Common myeloid progenitor, CD34-positive (primary cell): Measurements from ENCODE around the gene RPS10.

Source experiments
- CTCF ChIA-PET: fragments of 350-600 bp; sonication (Branson Sonifier 250); formaldehyde crosslinking; loops from one replicate; lab custom pipeline; 2021; ENCODE audit warnings: antibody characterized with exemption; lab: Charles Lee
- POLR2A ChIA-PET: fragments of 350-600 bp; sonication (Branson Sonifier 250); formaldehyde crosslinking; loops from one replicate; lab custom pipeline; 2021; ENCODE audit warnings: antibody characterized with exemption; lab: Charles Lee
- DNase-seq, 3 donors: peaks; one replicate each; pipeline versions ENCODE4 v3.0.0 to v3.0.0-alpha.2; 2013
- H3K27ac ChIP-seq, 2 experiments: 1 replicate in 1 of 2; 2 replicates in 1 of 2; pipeline ENCODE4 v1.7.0; 2013; ENCODE audit warnings: inconsistent platforms in 2 of 2, low read length in 2 of 2, mild to moderate bottlenecking in 2 of 2, low read depth in 1 of 2, moderate library complexity in 1 of 2; ENCODE audit not compliant: severe bottlenecking in 2 of 2, insufficient read depth in 1 of 2, poor library complexity in 1 of 2
- H3K27me3 ChIP-seq, 5 experiments: replicated peaks in 2 of 5; 1 replicate in 3 of 5; 2 replicates in 2 of 5; pipeline versions ENCODE4 v1.6.1 to v1.7.0; 2013; ENCODE audit warnings: low read length in 4 of 5, mild to moderate bottlenecking in 2 of 5, moderate library complexity in 2 of 5, inconsistent platforms in 1 of 5; ENCODE audit not compliant: insufficient read depth in 5 of 5, control insufficient read depth in 4 of 5
- H3K36me3 ChIP-seq, 4 experiments: 1 replicate in 2 of 4; 2 replicates in 2 of 4; pipeline versions ENCODE4 v1.6.1 to v1.7.0; 2013; ENCODE audit warnings: low read length in 3 of 4, control low read depth in 1 of 4, mild to moderate bottlenecking in 1 of 4; ENCODE audit not compliant: control insufficient read depth in 4 of 4, insufficient read depth in 4 of 4
- H3K4me1 ChIP-seq, 4 experiments: 1 replicate in 3 of 4; 2 replicates in 1 of 4; pipeline versions ENCODE4 v1.6.1 to v1.7.1; 2013; ENCODE audit warnings: low read length in 3 of 4, mild to moderate bottlenecking in 3 of 4, control low read depth in 1 of 4, inconsistent platforms in 1 of 4, moderate library complexity in 1 of 4; ENCODE audit not compliant: control insufficient read depth in 4 of 4, insufficient read depth in 4 of 4; ENCODE audit errors: control extremely low read depth in 1 of 4
- H3K4me3 ChIP-seq, 7 experiments: 1 replicate in 4 of 7; 2 replicates in 3 of 7; pipeline versions ENCODE4 v1.5.1 to v1.7.0; 2013; ENCODE audit warnings: mild to moderate bottlenecking in 7 of 7, low read length in 6 of 7, moderate library complexity in 6 of 7, inconsistent platforms in 2 of 7, low read depth in 2 of 7, control low read depth in 1 of 7; ENCODE audit not compliant: insufficient read depth in 4 of 7, control insufficient read depth in 1 of 7; ENCODE audit errors: extremely low read depth in 1 of 7
- H3K9me3 ChIP-seq, 5 experiments: 1 replicate in 4 of 5; 2 replicates in 1 of 5; pipeline versions ENCODE4 v1.6.1 to v1.7.1; 2013; ENCODE audit warnings: low read length in 4 of 5, mild to moderate bottlenecking in 2 of 5, inconsistent platforms in 1 of 5, low read depth in 1 of 5, moderate library complexity in 1 of 5; ENCODE audit not compliant: control insufficient read depth in 4 of 5, insufficient read depth in 2 of 5; ENCODE audit errors: control extremely low read depth in 1 of 5
- WGBS: methylation state at CpG from one replicate; pipeline ENCODE4 v1.1.5; 2013; ENCODE audit not compliant: insufficient coverage; 5-methylcytosine and 5-hydroxymethylcytosine counted together

The RPS10 gene

DNA sequence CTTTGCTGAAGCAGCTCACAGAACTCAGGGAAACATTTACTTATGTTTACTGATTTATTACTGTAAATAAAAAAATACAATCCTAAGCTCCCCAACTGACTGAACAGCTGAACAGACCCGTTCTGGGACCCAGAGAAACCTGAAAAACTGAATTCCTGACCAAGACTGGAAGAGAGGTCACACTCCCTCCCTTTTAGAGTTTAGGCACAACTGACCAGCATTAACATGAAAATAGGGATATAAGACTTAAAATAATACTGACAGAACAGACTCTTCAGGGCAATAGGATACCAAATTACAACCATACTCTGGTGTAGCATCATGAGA lies 11.7 kb upstream of the RPS10 start:
- no peaks in the 10 kb centered on the region for H3K4me1 ChIP-seq
- no peaks in the 10 kb centered on the region for H3K27me3 ChIP-seq
- no peaks in the 10 kb centered on the region for H3K36me3 ChIP-seq
- ChIA-PET CTCF (no interaction called here), POLR2A (no interaction called here)
- 83% methylated on average over 1 of the region's 1 CpG for WGBS
- no peak overlapping the region for H3K27ac ChIP-seq
- H3K9me3 ChIP-seq = peaks cover 0 to 2% (median 0%) of the 10 kb centered on the region in 5 experiments
- DNase-seq = no peak
- no peak overlapping the region for H3K4me3 ChIP-seq

DNA sequence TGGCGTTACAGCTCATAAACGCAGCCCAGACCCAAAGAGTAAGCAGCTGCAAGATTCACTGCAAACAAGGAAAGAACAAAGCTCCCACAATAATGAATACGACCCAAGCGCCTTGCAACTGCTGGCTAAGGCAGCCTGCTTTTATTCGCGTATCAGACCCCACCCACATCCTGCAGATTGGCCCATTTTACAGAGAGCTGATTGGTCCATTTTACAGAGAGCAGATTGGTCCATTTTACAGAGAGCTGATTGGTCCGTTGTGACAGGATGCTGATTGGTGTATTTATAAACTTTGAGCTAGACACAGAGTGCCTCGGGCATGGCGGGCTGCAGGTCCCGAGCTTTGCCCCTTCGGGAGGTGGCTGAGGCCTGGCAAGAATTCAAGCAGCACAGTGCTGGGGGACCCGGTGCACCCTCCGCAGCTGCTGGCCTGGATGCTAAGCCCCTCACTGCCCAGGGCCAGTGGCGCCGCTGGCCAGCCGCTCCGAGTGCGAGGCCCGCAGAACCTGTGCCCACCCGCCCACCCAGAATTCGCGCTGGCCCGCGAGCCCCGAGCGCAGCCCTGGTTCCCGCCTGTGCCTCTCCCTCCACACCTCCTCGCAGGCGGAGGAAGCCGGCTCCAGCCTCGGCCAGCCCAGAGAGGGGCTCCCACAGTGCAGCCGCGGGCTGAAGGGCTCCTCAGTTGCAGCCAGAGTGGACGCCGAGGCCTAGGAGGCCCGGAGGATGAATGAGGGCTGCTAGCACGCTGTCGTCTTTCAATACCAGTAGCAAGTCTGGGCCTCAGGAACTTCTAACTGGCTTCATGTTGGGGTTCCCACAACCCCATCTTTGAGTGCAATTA lies 11.2 kb upstream of the RPS10 start:
- no peak for DNase-seq
- Histone ChIP-seq H3K27ac (no peak overlapping the region), H3K27me3 (no peaks in the 10 kb centered on the region), H3K4me1 (no peaks in the 10 kb centered on the region), H3K36me3 (no peaks in the 10 kb centered on the region), H3K4me3 (no peak overlapping the region), H3K9me3 (peaks cover 0 to 2% (median 0%) of the 10 kb centered on the region in 5 experiments)
- ChIA-PET POLR2A (no interaction called here), CTCF (interaction anchor here (0.7 to 1.3 kb wide), 2 partner anchors 8 to 22 kb away, joined by 3 to 6 read pairs; no protein-coding TSS in a partner anchor)
- 98% methylated on average over 27 of the region's 38 CpGs for WGBS

DNA sequence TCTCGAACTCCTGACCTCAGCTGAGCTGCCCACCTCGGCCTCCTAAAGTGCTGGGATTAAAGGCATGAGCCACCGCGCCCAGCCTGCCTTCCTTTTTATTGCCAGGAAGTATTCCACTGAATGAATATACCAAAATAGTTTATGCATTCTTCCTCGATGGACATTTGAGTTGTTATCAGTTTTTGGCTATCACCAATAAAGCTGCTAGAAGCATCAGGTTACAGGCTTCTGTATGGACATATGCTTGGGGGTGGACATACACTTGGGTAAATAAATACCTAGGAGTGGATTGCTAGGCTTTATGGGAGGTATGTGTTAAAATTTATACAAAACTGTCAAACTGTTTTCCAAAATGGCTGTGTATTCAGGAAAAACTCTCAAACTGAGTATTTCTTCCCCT lies 10.0 kb upstream of the RPS10 start:
- ChIA-PET CTCF (interaction anchor here (1.3 kb wide), 1 partner anchor 21 kb away, joined by 6 read pairs; no protein-coding TSS in a partner anchor), POLR2A (no interaction called here)
- WGBS = 100% methylated on average over 2 of the region's 5 CpGs
- Histone ChIP-seq H3K9me3 (peaks cover 0 to 5% (median 0%) of the 10 kb centered on the region in 5 experiments), H3K4me1 (no peaks in the 10 kb centered on the region), H3K4me3 (no peak overlapping the region), H3K27ac (no peak overlapping the region), H3K36me3 (no peaks in the 10 kb centered on the region), H3K27me3 (no peaks in the 10 kb centered on the region)
- DNase-seq = no peak

DNA sequence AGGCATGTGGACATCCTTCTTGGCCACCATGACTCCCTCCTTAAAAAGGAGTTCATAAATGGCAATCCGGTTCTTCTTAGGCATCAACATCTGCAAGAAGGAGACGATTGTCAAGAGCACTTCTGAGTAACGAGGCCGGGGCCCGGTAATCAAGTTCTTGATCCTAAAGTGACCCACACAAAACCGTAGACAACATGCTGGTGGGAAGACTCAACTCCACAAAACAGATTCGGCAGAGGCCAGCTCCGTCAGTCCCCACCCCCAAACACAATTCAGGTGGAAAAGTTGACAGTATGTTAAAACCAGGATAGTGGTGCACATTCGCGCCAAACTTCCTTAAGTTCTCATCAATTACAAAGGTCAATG lies 754 bp downstream of the RPS10 start:
- peak overlapping the region; percentile 89 to 96 for H3K27ac ChIP-seq
- ChIA-PET CTCF (interaction anchor here (0.8 to 3.8 kb wide), 4 partner anchors 10 to 175 kb away, joined by 3 to 26 read pairs (median 4); no protein-coding TSS in a partner anchor), POLR2A (interaction anchor here (2.4 kb wide), 1 partner anchor 10 kb away, joined by 7 read pairs; no protein-coding TSS in a partner anchor)
- no peak for DNase-seq
- H3K27me3 ChIP-seq = no peaks in the 10 kb centered on the region
- H3K36me3 ChIP-seq = peaks cover 20 to 45% (median 39%) of the 10 kb centered on the region in 4 experiments
- H3K9me3 ChIP-seq = no peaks in the 10 kb centered on the region
- H3K4me1 ChIP-seq = peaks cover 0 to 21% (median 14%) of the 10 kb centered on the region in 4 experiments
- WGBS = 18% methylated on average over 9 of the region's 10 CpGs
- H3K4me3 ChIP-seq = peak overlapping the region; percentile 71 to 99 (median 88)

DNA sequence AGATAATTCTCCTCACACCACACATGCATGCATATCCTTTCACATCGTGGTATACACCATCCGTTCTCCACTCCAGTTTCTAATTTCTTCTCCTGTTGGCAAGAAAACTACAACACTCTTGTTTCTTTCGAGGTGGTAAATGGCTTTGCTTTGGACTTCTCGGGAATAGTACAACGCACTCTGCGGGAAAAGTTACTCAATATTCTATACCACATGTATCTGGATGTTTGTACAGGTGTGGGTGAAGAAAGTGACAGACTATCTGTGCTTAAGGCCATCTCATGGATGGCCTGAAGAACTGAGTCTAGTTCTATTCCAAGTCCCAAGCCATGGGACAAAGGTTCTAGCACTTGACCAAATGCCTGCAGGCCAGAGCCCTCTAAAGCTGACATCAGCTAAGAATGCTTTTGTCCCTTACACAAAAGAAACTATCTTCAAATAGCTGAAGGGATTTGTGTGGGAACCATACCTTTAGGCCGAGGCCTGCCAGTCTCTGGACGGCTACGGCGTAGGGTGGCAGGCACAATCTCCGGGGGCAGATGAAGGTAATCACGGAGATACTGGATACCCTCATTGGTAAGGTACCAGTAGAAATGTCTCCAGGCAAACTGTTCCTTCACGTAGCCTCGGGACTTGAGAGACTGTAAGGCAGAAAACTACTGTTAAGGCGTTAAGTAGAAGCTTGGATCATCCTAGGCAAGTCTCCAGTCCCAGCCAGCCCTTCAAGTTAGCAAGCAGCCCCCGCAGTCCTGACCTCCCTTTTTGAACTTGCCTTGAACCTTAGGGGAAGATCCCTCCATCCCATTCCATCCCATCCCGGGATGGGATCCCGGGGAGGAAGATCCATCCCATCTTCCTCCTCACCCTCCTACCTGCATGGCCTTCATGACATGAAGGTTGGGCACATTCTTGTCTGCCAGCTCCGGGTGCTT lies 1.4 kb downstream of the RPS10 start:
- H3K9me3 ChIP-seq = no peaks in the 10 kb centered on the region
- peaks cover 20 to 50% (median 45%) of the 10 kb centered on the region in 4 experiments for H3K36me3 ChIP-seq
- POLR2A ChIA-PET = interaction anchor here (2.4 kb wide), 1 partner anchor 9 kb away, joined by 7 read pairs; no protein-coding TSS in a partner anchor
- H3K4me3 ChIP-seq = peak overlapping the region in 6 of 7 experiments; percentile 71 to 99 (median 89)
- peaks cover 0 to 21% (median 14%) of the 10 kb centered on the region in 4 experiments for H3K4me1 ChIP-seq
- CTCF ChIA-PET = interaction anchor here (0.8 to 3.8 kb wide), 8 partner anchors 9 to 261 kb away, joined by 3 to 26 read pairs (median 4); no protein-coding TSS in a partner anchor
- peak overlapping the region; percentile 89 to 96 for H3K27ac ChIP-seq
- H3K27me3 ChIP-seq = no peaks in the 10 kb centered on the region
- WGBS = 91% methylated on average over 11 of the region's 19 CpGs
- no peak for DNase-seq

DNA sequence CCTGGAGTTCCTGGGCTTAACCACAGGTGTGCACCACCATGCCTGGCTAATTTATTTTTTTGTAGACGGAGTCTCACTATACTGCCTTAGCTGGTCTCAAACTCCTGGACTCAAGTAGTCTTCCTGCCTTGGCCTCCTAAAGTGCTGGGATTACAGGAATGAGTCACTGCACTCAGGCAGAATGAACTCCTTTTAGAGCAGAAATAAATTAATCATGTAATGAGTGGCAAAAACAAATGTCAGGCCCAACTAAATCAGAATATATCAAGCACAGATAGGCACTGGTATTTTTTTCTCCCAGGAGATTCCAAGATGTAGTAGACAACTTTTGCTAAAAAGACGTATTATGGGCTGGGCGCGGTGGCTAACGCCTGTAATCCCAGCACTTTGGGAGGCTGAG lies 2.6 kb downstream of the RPS10 start:
- H3K4me1 ChIP-seq = peaks cover 0 to 21% (median 14%) of the 10 kb centered on the region in 4 experiments
- H3K27me3 ChIP-seq = no peaks in the 10 kb centered on the region
- H3K9me3 ChIP-seq = no peaks in the 10 kb centered on the region
- peak in 1 of 3 donors; percentile 13 for DNase-seq
- ChIA-PET POLR2A (no interaction called here), CTCF (interaction anchor here (0.8 to 3.8 kb wide), 5 partner anchors 8 to 260 kb away, joined by 3 to 26 read pairs (median 4); no protein-coding TSS in a partner anchor)
- WGBS = 86% methylated on average over 4 of the region's 5 CpGs
- H3K27ac ChIP-seq = peak overlapping the region in 1 of 2 experiments; percentile 96
- H3K36me3 ChIP-seq = peaks cover 25 to 57% (median 51%) of the 10 kb centered on the region in 4 experiments
- H3K4me3 ChIP-seq = no peak overlapping the region
